Common myeloid progenitor, CD34-positive (primary cell): ENCODE data around the gene HFM1.

Experiments used
- CTCF ChIA-PET: fragments of 350-600 bp; sonication (Branson Sonifier 250); formaldehyde crosslinking; loops from one replicate; lab custom pipeline; 2021; ENCODE audit warnings: antibody characterized with exemption; lab: Charles Lee
- POLR2A ChIA-PET: fragments of 350-600 bp; sonication (Branson Sonifier 250); formaldehyde crosslinking; loops from one replicate; lab custom pipeline; 2021; ENCODE audit warnings: antibody characterized with exemption; lab: Charles Lee
- DNase-seq, 3 donors: peaks; one replicate each; pipeline versions ENCODE4 v3.0.0 to v3.0.0-alpha.2; 2013
- H3K27ac ChIP-seq, 2 experiments: 1 replicate in 1 of 2; 2 replicates in 1 of 2; pipeline ENCODE4 v1.7.0; 2013; ENCODE audit warnings: inconsistent platforms in 2 of 2, low read length in 2 of 2, mild to moderate bottlenecking in 2 of 2, low read depth in 1 of 2, moderate library complexity in 1 of 2; ENCODE audit not compliant: severe bottlenecking in 2 of 2, insufficient read depth in 1 of 2, poor library complexity in 1 of 2
- H3K27me3 ChIP-seq, 5 experiments: replicated peaks in 2 of 5; 1 replicate in 3 of 5; 2 replicates in 2 of 5; pipeline versions ENCODE4 v1.6.1 to v1.7.0; 2013; ENCODE audit warnings: low read length in 4 of 5, mild to moderate bottlenecking in 2 of 5, moderate library complexity in 2 of 5, inconsistent platforms in 1 of 5; ENCODE audit not compliant: insufficient read depth in 5 of 5, control insufficient read depth in 4 of 5
- H3K36me3 ChIP-seq, 4 experiments: 1 replicate in 2 of 4; 2 replicates in 2 of 4; pipeline versions ENCODE4 v1.6.1 to v1.7.0; 2013; ENCODE audit warnings: low read length in 3 of 4, control low read depth in 1 of 4, mild to moderate bottlenecking in 1 of 4; ENCODE audit not compliant: control insufficient read depth in 4 of 4, insufficient read depth in 4 of 4
- H3K4me1 ChIP-seq, 4 experiments: 1 replicate in 3 of 4; 2 replicates in 1 of 4; pipeline versions ENCODE4 v1.6.1 to v1.7.1; 2013; ENCODE audit warnings: low read length in 3 of 4, mild to moderate bottlenecking in 3 of 4, control low read depth in 1 of 4, inconsistent platforms in 1 of 4, moderate library complexity in 1 of 4; ENCODE audit not compliant: control insufficient read depth in 4 of 4, insufficient read depth in 4 of 4; ENCODE audit errors: control extremely low read depth in 1 of 4
- H3K4me3 ChIP-seq, 7 experiments: 1 replicate in 4 of 7; 2 replicates in 3 of 7; pipeline versions ENCODE4 v1.5.1 to v1.7.0; 2013; ENCODE audit warnings: mild to moderate bottlenecking in 7 of 7, low read length in 6 of 7, moderate library complexity in 6 of 7, inconsistent platforms in 2 of 7, low read depth in 2 of 7, control low read depth in 1 of 7; ENCODE audit not compliant: insufficient read depth in 4 of 7, control insufficient read depth in 1 of 7; ENCODE audit errors: extremely low read depth in 1 of 7
- H3K9me3 ChIP-seq, 5 experiments: 1 replicate in 4 of 5; 2 replicates in 1 of 5; pipeline versions ENCODE4 v1.6.1 to v1.7.1; 2013; ENCODE audit warnings: low read length in 4 of 5, mild to moderate bottlenecking in 2 of 5, inconsistent platforms in 1 of 5, low read depth in 1 of 5, moderate library complexity in 1 of 5; ENCODE audit not compliant: control insufficient read depth in 4 of 5, insufficient read depth in 2 of 5; ENCODE audit errors: control extremely low read depth in 1 of 5
- WGBS: methylation state at CpG from one replicate; pipeline ENCODE4 v1.1.5; 2013; ENCODE audit not compliant: insufficient coverage; 5-methylcytosine and 5-hydroxymethylcytosine counted together

The HFM1 gene

GRCh38 chr1:91261655-91262054, 143.0 kb downstream of the HFM1 start:
- Histone ChIP-seq H3K4me3 (no peak overlapping the region), H3K36me3 (peaks cover 0 to 2% (median 0%) of the 10 kb centered on the region in 4 experiments), H3K9me3 (no peaks in the 10 kb centered on the region), H3K4me1 (no peaks in the 10 kb centered on the region), H3K27me3 (no peaks in the 10 kb centered on the region), H3K27ac (no peak overlapping the region)
- WGBS, result no CpG with 5 or more reads among the region's 2 CpGs
- ChIA-PET CTCF (no interaction called here), POLR2A (no interaction called here)
- DNase-seq, result no peak

GRCh38 chr1:91245435-91245834, 159.2 kb downstream of the HFM1 start:
- POLR2A ChIA-PET, result no interaction called here
- no peak for DNase-seq
- 77% methylated on average over 2 of the region's 3 CpGs for WGBS
- Histone ChIP-seq H3K27me3 (peaks cover 0 to 2% (median 0%) of the 10 kb centered on the region in 5 experiments), H3K9me3 (no peaks in the 10 kb centered on the region), H3K36me3 (no peaks in the 10 kb centered on the region), H3K4me1 (no peaks in the 10 kb centered on the region), H3K27ac (no peak overlapping the region), H3K4me3 (no peak overlapping the region)
- CTCF ChIA-PET, result interaction anchor here (0.6 to 1.9 kb wide), 4 partner anchors 9 to 79 kb away, joined by 3 to 7 read pairs (median 4); no protein-coding TSS in a partner anchor

GRCh38 chr1:91244737-91245136, 159.9 kb downstream of the HFM1 start:
- DNase-seq, result no peak
- Histone ChIP-seq H3K4me1 (no peaks in the 10 kb centered on the region), H3K27me3 (peaks cover 0 to 2% (median 0%) of the 10 kb centered on the region in 5 experiments), H3K36me3 (no peaks in the 10 kb centered on the region), H3K4me3 (no peak overlapping the region), H3K9me3 (no peaks in the 10 kb centered on the region), H3K27ac (no peak overlapping the region)
- CTCF ChIA-PET, result interaction anchor here (1.6 to 1.9 kb wide), 2 partner anchors 8 to 77 kb away, joined by 5 to 7 read pairs; no protein-coding TSS in a partner anchor
- WGBS, result no CpG with 5 or more reads among the region's 2 CpGs
- POLR2A ChIA-PET, result no interaction called here

- POLR2A ChIA-PET, result no interaction called here
- no peaks in the 10 kb centered on the region for H3K36me3 ChIP-seq
- H3K4me1 ChIP-seq, result no peaks in the 10 kb centered on the region
- H3K4me3 ChIP-seq, result no peak overlapping the region
- CTCF ChIA-PET, result no interaction called here
- H3K27me3 ChIP-seq, result peaks cover 0 to 2% (median 0%) of the 10 kb centered on the region in 5 experiments
- no peak for DNase-seq
- H3K27ac ChIP-seq, result no peak overlapping the region
- H3K9me3 ChIP-seq, result no peaks in the 10 kb centered on the region
Observed at GRCh38 chr1:91243171-91243570, 161.5 kb downstream of the HFM1 start.

- Histone ChIP-seq H3K27ac (no peak overlapping the region), H3K27me3 (no peaks in the 10 kb centered on the region), H3K9me3 (peaks cover 0 to 3% (median 0%) of the 10 kb centered on the region in 5 experiments), H3K36me3 (no peaks in the 10 kb centered on the region), H3K4me1 (no peaks in the 10 kb centered on the region), H3K4me3 (no peak overlapping the region)
- ChIA-PET CTCF (no interaction called here), POLR2A (no interaction called here)
- WGBS, result 86% methylated on average over 1 of the region's 1 CpG
- no peak for DNase-seq
Observed at GRCh38 chr1:91234181-91234580, 170.5 kb downstream of the HFM1 start.

GRCh38 chr1:91226741-91227140, 177.9 kb downstream of the HFM1 start:
- POLR2A ChIA-PET, result interaction anchor here (0.6 kb wide), 2 partner anchors 852 to 1125 kb away, joined by 3 read pairs; no protein-coding TSS in a partner anchor
- H3K9me3 ChIP-seq, result peaks cover 0 to 3% (median 0%) of the 10 kb centered on the region in 5 experiments
- no peak overlapping the region for H3K27ac ChIP-seq
- no peaks in the 10 kb centered on the region for H3K36me3 ChIP-seq
- no peak for DNase-seq
- no peak overlapping the region for H3K4me3 ChIP-seq
- no peaks in the 10 kb centered on the region for H3K27me3 ChIP-seq
- CTCF ChIA-PET, result no interaction called here
- 97% methylated on average over 5 of the region's 7 CpGs for WGBS
- H3K4me1 ChIP-seq, result no peaks in the 10 kb centered on the region

GRCh38 chr1:91224878-91225277, 179.8 kb downstream of the HFM1 start:
- WGBS, result 100% methylated on average over 3 of the region's 4 CpGs
- no peaks in the 10 kb centered on the region for H3K27me3 ChIP-seq
- ChIA-PET CTCF (no interaction called here), POLR2A (no interaction called here)
- H3K27ac ChIP-seq, result no peak overlapping the region
- H3K36me3 ChIP-seq, result no peaks in the 10 kb centered on the region
- no peak for DNase-seq
- H3K4me3 ChIP-seq, result no peak overlapping the region
- H3K9me3 ChIP-seq, result peaks cover 0 to 5% (median 0%) of the 10 kb centered on the region in 5 experiments
- no peaks in the 10 kb centered on the region for H3K4me1 ChIP-seq
